Endometrium (tissue), 2 donors: ENCODE results near the gene RNF149.
"Not testable (repeated sequence)": the region's sequence is repeated elsewhere in the genome, so short reads cannot be mapped to it uniquely, and the experiment has no call there.

Experiments
- FAIRE-seq: peaks from 2 replicates; lab custom pipeline; 2012; peaks lifted over from hg19 to GRCh38; lab: Jason Lieb, UNC
- donor health status: control.
- donor health status: control.

RNF149 gene

DNA sequence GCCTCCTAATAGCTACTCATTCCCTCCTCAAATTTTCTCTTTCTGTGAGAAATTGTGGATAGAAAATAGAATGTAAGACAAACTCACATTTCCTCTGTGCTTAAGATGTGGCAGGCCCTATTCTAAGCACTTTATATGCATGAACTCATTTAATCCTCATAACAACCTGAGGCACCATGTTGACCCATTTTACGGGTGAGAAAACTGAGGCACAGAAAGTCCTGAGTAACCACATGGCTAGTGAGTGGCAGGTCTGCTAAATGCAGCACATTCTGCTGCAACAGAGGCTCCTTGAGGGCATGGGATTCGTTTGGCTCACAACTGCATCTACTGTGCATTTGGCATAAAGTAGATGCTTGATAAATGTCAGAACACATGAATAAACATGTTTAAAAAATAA, 22.7 kb upstream of the RNF149 start:
- no peak for FAIRE-seq

DNA sequence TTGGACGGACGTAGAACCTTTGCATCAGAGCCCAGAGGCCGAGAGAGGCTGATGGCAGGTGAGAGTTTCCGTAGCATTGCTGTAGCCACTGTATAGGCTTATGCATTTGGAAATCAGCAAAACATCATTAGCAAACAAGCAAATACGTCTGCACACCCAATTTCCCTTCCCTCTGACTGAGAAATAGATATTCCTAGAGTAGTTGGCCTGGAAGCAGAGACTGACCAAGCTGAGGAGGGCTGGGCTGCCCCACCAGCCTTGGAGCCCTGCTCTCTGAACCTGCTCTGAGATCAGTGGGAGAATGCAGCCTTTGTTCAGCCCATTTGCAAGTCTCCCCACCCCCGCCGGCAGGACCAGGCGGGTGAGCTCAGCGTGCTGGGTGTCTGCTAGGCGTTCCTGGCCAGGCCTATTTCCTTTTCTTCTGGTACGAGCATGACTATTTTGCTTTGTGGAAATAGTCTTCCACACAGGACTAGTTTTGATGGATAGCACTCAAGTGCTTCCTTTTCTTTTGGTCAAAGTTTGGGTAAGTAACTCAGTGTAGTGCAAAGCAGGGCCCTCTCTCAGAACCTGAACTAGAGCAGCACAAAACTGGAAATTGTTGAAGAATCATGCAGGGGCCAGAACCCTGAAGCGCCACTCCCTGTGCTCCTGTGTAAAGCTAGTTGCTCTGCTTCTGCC, 21.9 kb upstream of the RNF149 start:
- FAIRE-seq: no peak

DNA sequence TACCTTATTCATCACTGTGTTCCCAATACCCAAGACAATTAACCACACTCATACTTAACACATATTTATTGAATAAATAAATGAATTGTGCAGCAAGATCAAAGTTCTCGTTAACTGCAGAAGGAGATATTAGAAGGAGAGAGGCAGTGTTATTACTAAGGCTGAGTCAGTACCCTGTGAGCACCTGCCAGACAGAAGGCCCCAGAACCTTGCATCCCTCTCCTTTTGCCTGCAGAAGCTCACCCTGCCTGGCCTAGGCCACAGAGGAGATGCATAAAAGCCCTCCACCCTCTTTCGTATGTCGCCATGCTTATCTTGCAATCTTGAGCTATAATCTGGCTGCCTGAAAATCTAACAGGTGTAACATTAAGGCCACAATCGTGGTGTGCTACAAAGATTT, 20.5 kb upstream of the RNF149 start:
- no peak for FAIRE-seq

DNA sequence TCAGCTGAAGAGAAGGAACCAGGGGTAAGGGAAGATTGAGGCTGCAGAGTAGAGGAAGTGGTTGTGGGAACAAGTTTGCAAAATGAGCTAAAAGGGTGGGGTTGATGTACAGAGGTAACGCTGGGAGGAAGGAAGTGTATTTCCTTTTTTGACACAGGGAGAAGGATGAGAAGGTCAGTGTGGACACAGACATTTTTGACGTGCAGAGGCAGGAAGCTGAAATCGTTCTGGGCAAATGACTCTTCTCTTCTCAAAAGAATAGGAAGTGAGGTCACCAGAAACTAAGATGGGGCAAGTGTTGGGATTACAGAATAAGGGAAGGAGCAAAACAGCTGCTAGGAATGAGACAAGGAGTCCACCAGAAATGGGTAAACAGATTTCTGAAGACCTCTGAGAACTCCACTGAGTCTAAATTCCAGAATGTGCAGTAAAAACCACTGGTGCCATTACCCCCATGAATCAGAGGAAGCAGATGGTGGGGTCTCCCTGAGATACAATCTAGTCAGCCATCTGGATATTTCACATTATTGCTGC, 20.0 kb upstream of the RNF149 start:
- no peak for FAIRE-seq

DNA sequence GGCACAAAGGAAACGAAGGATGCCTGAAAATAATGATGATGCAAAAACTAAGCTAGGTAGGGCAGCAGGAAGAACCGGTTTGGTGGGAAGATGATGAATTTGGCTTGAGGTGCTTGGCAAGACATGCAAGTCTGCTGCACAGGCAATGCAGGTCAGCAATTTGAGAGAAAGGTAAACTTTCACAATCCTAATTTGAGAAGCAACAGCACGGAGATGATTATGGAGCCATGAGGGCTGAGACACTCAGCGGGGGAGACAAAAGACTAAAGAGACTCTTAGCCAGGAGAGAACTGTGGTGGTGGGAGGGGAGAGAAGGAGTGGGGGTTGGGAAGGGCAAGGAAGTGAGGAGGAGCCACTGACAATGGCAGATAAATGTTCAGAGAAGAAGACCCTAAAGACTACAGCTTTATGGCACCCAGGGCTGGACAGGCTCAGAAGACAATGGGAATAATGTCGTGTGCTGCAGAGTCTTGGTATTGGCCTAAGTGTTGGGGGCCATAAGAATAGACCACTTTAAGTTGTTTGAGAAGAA, 19.4 kb upstream of the RNF149 start:
- FAIRE-seq: no peak

DNA sequence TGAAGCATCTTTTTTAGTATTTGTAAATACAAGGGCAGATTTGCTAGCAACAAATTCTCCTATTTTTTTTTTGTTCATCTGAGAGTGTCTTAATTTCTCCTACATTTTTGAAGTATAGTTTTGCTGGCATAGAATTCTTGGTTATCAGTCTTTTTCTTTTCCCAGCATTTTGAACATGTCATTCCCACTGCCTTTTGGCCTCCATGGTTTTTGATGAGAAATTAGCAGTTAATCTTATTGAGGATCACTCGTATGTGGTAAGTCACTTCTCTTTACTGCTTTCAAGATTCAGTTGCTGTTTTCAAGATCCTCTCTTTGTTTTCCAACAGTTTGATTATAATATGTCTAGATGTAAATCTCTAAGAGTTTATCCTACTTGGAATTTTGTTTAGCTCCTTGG, 16.9 kb upstream of the RNF149 start:
- no peak for FAIRE-seq

DNA sequence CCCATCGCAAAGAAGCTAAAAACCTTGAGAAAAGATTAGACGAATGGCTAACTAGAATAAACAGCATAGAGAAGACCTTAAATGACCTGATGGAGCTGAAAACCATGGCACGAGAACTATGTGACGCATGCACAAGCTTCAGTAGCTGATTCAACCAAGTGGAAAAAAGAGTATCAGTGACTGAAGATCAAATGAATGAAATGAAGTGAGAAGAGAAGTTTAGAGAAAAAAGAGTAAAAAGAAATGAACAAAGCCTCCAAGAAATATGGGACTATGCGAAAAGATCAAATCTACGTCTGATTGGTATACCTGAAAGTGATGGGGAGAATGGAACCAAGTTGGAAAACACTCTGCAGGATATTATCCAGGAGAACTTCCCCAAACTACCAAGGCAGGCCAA, 8.1 kb upstream of the RNF149 start:
- not testable (repeated sequence) for FAIRE-seq

DNA sequence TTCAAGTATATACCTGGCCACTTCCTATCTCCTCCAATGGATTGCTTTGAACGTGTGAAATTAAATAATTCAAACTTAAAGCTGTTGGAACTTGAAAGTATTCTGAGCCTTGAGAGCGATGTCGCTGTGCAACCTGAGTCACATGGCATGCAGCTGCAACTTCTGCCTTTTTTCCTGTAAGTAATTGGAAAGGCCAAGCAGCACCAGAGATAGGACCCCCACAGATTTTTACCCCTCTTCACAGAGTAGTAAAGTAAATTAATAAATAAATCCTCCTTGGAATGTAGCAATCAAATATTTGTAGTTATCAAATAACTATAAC, 3.2 kb upstream of the RNF149 start:
- FAIRE-seq: no peak

DNA sequence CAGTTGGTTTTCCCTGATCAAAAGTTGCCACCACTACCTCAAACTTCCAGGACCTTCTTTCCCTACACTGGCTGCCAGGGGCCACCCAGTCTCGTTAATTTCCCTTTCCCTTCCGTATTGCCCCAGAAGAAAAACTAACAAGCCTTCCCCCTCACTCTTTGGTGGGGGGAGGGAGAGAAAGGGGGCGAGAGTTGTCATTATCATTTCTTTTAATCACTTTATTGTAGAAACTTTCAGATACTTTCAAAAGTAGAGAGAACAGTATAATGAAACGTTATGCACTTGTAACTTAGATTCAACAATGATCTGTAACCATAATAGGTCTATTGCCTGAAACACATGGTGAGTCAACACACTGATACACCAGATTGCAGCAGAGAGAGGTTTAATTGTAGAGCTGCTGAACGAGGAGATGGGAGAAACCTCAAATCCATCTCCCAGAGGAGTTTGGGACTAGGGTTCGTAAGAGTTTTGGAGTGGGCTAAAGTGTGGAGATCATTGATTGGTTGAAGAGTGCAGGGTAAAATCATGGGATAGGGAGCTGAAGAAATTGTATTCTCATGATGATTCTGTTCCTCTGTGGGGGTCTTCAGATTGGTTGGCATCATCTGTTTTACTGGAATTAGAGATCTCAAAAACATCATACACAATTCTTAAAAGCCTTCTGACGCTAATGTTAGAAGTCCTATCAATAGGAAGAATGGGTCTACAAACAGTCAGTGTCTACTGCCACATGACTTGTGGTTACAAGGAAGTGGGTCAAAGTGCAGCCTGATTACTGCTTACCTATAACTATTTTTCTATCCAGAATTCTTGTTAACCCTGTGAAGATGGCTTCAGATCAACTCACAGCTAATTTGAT, 2.6 kb upstream of the RNF149 start:
- FAIRE-seq: no peak

DNA sequence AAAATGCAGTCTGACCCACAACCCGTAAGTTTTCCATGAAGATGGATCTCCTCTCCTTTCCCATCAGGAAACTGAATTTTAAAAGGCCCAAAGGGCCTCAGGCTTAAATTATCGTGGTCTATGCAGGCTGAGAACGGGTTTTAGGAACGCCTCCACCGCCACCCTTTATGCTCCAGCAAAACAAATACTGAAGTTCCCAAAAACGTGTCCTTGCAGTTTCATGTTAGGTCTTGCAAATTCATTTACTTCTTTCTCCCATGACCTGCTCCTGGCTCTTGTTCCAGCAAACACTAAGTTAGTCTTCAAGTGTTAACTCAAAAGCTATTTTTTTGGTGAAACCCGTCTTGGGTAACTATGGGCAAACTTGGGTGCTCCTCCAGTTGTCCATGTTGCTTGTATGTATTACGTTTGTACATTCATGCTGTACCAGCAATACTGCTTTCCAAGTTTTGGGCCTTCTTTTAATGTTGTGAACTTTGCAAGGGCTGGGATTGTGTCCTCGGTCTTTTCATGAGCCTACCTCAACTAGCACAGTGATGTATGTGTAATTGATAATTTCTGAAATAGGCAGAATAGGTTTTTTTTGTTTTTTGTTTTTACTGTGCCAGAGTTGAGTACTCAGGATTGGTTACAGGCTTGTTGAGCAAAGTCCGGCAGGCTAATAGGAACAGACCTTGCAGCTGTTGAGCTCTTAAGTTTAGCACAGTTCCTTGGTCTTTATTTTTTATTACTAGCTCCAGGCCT, 1.8 kb upstream of the RNF149 start:
- no peak for FAIRE-seq

DNA sequence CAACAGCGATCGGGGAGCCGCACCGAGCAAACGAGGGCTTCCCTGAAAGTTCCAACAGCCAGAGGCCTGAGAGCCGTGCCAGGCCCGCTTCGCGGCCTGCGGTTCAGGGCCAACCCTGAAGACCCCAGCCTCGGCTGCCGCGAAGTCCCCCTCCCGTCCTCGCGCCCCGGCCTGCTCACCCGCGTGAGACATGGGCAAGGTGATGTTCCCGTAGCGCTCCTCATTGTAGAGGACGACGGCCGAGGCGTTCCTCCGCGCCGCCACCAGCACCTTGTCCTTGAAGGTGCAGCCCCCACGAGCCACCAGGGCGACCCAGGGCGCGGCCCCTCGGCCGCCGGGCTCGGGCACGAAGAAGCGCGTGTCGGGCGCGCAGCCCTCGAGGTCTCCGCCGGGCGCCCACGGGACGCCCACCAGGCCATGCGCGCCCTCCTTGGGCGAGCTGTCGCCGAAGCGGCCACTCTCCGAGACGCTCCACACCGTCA, 510 bp downstream of the RNF149 start:
- no peak for FAIRE-seq

DNA sequence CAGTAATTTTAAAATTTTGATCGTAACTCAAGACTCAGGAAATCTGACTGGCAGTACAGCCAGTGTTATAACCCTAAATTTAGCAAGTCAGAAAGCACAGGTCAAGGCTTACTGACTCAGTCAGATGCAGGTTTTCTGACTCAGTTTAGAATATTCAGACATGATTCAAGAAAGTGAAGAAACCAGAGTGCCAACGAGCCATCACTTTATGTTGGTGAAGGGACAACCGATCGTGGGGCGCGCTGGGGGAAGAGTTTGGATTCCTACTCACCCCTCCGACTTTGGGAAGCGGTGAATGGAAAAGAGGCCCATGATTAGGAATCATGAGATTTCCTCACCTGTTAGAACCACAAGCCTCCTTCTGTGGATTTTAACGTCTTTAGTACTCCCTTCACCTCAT, 998 bp downstream of the RNF149 start:
- FAIRE-seq: no peak

DNA sequence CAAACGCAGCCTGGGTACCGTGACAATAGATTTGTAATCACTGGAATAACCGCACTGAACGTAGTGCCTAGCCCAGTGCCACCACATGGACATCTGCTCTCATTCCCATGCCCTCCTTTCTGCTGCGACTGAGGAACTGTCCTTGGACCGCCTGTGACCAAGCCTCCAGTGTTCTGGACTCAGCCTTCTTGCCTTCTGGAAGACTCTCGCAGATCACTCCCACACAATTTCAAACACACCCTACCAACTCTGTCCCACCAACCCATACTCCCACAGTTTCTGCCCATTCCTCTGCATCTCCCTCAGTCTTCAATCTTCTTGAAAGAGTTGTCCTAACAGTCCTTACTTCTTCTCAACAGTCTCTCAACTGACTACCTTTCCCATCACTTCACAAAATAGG, 2.1 kb downstream of the RNF149 start:
- FAIRE-seq: no peak

DNA sequence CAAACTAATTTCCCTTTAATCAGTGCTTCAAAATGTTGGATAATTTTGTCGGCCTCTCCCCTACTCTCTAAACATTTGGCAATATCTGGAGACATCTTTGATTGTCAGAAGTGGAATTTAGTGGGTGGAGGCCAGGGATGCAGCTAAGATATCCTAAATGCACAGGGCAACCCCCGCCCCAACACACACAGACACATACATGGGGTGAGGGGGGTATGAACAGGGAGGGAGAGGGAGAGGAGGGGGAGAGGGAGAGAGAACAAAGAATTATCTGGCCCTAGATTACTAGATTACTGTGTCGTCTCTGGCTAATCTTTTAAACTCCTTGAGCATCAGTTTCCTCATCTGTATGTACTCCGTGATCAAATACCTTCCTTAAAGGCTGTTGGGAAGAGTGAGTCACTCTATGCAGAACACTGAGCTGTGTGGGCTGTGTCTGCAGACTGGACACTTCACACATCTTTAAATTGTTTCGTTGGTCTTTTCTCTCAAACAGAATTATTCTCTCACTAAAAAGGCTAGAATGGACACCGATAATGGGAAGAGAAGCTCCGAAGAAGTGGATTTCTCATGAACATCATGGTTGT, 2.9 kb downstream of the RNF149 start:
- no peak for FAIRE-seq

DNA sequence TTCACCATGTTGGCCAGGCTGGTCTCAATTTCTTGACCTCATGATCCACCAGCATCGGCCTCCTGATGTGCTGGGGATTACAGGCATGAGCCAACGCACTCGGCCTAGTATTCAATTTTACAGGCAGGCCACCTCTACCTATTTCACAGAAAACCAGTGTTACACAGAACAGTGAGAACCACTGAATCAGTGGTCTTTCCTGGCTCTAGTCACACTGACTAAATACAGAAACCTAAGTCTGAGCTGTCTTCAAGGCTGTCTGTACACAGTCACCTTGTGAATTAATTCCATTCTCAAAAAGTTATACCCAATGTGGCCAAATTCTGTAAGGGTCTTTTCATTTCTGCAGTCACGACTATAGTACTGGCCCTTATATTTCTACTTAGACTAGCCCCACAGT, 3.5 kb downstream of the RNF149 start:
- no peak for FAIRE-seq

DNA sequence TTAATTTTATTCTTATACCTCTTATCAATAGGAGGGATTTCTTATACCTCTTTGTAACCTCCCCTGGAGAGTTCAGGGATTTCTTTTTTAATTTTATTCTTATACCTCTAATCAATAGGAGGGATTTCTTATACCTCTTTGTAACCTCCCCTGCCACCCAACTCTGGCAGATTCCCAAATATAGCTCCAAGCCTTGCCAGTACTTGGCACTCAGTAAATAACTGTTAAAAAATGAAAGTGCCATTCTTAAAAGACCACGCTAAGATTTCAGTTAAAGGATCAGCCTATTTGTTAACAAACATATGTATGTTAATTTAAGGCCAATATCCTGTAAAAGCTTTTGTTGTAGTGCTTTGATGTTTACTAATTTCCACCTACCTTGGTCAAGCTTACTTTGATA, 4.8 kb downstream of the RNF149 start:
- FAIRE-seq: no peak

DNA sequence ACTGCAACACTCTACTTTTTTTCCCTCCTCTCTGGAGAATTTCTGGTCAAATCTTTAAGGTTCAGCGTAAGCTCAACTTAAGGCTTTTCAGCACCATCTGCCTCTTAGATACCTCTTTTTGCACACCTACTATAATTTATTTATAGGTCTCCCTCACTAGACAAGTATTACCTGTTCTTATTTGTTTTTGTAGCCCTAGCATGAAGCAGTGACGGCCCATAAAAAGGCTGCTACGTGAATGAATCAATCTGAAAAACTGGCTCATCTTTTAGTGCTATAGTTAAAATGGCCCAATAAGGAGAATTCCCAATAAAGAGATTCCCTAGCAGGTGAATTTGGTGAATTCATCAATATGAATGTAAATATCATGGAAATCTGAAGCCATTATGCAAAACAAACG, 6.5 kb downstream of the RNF149 start:
- no peak for FAIRE-seq

DNA sequence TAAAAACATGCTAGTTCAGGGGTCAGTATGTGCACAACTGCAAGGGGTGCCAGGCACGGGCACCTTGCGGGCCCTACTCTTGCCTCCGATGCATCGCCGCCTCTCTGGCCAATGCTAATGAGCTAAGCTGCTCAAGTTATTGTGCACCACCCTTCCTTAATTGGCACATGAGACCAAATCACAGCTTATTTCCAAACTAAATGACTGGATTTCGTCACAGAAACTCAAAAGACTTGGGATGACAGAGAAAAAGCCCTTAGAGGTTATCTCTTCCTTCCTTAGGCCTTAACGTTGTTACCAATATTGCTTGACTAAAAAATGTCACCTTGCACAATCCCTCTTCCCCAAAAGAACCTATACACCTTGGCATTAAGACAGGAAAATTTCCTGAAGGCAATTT, 7.7 kb downstream of the RNF149 start:
- no peak for FAIRE-seq

DNA sequence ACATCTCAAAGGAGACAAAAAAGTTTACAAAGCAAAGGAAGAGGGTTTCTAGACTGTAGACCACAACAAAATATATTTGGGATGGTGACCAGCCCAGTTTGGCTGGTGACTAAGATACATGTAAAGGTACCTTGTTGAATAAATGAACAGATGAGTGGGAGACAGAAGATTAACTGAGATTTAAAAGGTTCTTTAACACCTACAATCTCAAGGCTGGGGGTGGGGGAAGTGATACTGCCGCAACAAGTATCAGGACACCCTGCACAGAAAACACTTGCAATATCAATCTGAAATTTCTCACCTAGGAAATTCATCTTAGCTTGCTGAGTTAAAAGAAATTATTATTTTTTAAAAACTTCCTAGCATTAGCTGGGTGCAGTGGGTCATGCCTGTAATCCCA, 8.3 kb downstream of the RNF149 start:
- FAIRE-seq: no peak

DNA sequence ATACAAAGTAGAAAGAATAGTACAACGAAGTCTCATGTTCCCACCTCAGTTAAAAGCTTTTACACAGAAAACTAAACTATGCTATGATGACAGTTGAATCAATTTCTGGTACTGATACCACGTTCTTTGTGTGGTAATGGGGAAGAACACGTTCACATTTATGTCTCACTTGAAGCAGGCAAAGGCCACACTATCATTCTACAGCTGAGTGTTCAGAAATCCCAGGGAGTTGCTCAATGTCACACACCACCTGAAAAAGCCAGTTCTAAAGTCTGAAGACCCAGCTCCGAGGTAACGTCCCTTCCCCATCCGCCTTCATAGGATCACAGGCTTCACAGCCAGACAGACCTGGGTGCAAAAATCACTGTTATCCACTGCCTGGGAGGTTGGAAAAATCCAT, 8.9 kb downstream of the RNF149 start:
- no peak for FAIRE-seq

DNA sequence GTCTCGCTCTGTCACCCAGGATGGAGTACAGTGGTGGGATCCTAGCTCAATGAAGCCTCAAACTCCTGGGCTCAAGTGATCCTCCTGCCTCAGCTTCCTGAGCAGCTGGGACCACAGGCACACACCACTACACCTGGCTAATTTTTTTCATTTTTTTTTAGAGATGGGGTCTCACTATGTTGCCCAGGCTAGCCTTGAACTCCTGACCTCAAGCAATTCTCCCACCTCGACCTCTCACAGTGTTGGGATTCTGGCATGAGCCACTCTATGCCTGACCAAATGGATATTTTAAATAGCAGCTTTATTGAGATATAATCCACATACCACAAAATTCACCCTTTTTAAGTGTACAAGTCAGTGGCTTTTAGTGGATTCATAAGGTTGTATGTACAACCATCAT, 11.1 kb downstream of the RNF149 start:
- FAIRE-seq: no peak

DNA sequence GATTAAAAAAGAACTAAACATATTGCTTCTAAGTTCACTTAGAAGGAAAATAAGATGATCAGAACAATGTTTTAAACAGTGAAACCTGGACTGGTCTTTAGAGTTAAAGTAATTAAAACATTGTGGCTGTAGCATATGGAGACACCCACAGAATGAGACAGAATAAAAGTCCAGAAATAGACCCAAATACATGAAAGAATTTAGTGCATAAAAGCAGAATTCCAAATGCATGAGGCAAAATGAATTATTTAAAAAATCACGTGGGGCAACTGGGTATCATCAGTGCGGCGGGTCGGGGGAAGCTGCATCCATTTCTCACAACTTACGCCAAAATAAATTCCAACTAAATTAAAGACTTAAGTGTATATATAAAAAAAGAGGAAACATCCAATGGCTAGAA, 12.1 kb downstream of the RNF149 start:
- no peak for FAIRE-seq
